NCI-H345 treated with DMSO at 0.1 percent for 48 hours (cell line): ENCODE measurements around the gene OR10A4.
"Not testable (repeated sequence)": the region's sequence is repeated elsewhere in the genome, so short reads cannot be mapped to it uniquely, and the experiment has no call there.

ENCODE experiments used
- DNase-seq: peaks from one replicate; lab custom pipeline; 2025; ENCODE audit not compliant: unreplicated experiment; lab: John Stamatoyannopoulos, UW

The OR10A4 gene, protein sequence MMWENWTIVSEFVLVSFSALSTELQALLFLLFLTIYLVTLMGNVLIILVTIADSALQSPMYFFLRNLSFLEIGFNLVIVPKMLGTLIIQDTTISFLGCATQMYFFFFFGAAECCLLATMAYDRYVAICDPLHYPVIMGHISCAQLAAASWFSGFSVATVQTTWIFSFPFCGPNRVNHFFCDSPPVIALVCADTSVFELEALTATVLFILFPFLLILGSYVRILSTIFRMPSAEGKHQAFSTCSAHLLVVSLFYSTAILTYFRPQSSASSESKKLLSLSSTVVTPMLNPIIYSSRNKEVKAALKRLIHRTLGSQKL

DNA sequence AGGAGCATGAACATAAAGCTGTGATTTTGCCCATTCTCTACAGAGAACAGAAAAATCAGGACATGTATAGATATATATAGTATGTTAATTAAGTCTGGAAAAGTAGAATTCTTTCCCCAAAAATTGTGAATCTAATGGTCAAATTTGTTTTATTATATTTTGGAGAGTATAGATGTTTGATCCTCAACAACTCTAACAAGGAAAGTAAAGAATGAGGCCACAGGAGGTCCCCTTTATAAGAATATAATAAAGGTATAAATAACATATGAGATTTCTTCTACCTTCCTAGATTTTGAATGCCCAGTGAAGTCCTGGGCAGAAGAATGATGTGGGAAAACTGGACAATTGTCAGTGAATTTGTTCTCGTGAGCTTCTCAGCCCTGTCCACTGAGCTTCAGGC is at the start of gene OR10A4:
TSS of gene OR10A4 (plus strand) at position 301 of the 400 bp plus-strand sequence. CDS start at position 324, 23 bp downstream.
- DNase-seq, result no peak

DNA sequence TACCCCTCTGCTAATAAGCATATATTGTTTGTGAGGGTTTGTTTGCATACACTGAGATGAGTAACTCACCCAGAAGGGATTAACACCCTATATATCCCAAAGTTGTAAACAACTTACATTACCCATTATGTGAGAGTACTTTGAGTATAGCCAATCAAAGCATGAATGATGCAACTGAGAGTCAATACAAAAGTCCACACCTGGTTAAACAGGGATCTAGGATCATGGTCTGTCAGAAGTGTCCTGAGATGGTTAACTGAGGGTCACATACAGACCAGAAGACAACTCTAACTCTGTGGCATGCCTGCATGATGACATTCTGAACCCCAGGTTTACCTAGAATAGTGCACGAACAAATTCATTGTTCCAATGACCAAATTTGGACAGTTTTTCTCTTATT is 48.3 kb upstream of the OR10A4 start:
- DNase-seq, result no peak

- DNase-seq, result no peak
These were observed 43.1 kb upstream of the OR10A4 start for GRCh38 chr11:6833356-6833755.

DNA sequence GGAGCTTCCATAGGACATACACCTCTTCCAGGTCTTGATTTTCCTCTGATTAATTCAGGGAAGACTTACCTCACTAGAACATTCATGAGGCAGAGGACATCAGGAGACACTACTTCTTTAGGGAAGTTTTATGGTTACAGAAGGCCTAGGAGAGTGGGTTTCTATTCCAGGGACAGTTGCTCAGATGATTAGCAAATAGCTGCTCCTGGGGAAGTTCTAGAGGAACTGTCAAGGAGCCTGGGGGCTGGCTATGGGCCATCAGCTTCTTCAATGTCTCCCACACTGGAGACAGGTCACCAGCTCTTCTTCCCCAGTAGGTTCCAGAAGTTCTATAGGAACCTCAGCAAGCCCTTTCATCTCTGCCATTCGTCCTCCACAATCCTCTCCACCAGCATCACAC is 42.4 kb upstream of the OR10A4 start:
- no peak for DNase-seq

DNA sequence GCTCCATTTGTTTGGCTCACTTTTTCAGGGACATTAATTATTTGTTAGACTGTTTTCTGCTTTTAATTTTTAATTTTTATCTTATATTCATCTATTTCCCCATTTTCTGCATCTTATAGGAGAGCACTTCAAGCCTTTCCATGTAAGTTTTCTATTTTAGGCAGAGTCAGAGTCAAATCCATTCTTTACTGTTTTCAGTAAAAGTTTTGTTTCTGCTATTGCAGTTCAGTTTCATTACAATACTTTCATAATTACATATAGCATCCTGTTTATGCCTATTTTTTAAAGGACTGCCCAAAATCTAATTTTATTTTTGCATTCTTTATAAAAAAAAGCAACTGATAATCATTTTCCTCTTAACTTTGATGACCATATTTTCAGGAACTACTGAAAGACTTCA is 34.7 kb upstream of the OR10A4 start:
- no peak for DNase-seq

DNA sequence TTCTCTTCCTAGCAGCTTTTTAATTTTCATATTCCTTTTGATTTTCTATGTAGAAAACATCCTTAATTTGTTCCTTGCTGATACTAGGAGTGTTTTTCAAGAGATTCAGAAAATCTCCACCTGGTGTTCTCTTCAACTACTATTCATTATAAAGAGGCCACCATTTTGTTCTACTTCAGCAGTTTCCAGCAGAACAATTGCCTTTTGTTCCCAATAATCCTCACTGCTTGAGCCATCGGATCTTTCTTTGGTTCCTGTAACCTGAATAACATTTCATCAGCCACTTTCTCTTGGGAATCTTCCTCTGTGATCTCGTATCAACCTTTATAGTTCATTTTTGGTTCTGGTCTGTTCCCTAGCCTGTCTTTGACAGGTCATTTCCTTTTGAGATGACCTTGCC is 32.8 kb upstream of the OR10A4 start:
- DNase-seq, result no peak

DNA sequence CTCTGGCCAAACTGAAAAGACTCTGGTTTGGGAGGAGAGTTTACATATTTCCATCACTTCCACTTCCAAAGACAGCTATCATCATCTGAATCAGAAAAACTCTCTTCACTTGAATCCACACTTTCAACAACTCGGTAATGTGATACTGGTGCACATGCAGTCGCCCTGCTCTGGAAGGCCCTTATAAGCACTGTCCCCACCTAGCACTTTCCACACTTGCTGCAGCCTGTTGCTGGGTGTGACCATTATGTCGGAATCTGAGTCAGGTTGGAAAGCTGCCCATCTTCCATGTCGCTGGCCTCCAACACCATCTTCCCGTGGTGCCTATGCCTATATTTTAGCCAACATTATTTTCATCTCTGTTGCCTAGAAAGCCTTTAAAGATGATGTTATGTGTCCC is 32.1 kb upstream of the OR10A4 start:
- DNase-seq, result no peak

- DNase-seq, result no peak
These were observed 31.0 kb upstream of the OR10A4 start, which contains the start of gene OR10A5 for GRCh38 chr11:6845383-6845782. TSS of gene OR10A5 (plus strand) at chr11:6845683. CDS start at chr11:6845683, 0 bp downstream.

GRCh38 chr11:6850526-6850925 is 25.9 kb upstream of the OR10A4 start:
- DNase-seq, result no peak

- DNase-seq, result not testable (repeated sequence)
These were observed 21.6 kb upstream of the OR10A4 start for GRCh38 chr11:6854801-6855200.

DNA sequence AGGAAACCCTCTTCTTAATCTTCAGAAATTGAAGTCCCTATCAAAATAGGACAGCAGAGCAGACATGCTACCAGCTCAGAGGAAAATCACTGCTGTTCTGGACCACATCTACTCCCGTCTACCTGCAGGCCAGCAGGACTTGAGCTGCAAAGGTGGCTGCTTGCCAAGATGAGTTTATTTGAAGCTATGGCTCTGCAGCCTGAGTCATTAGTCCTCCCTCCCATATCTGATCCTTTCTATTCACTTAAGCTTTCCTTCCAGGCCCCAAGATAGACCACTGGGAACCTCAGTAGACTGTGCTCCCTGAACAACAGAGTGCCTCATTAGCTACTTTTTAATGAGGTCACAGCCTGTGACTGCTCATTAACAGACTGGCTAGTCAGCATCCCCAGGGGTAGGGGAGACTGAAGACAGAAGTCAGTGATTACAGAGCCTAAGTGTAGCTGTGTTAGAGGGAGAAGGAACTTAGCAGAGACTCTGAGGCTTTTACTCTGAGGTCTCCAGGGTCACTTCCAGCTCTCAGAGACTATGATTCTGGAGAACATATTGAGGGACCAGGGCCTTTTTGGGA is 20.4 kb upstream of the OR10A4 start:
- DNase-seq, result no peak

- no peak for DNase-seq
These were observed 19.6 kb upstream of the OR10A4 start for GRCh38 chr11:6856871-6857270.

DNA sequence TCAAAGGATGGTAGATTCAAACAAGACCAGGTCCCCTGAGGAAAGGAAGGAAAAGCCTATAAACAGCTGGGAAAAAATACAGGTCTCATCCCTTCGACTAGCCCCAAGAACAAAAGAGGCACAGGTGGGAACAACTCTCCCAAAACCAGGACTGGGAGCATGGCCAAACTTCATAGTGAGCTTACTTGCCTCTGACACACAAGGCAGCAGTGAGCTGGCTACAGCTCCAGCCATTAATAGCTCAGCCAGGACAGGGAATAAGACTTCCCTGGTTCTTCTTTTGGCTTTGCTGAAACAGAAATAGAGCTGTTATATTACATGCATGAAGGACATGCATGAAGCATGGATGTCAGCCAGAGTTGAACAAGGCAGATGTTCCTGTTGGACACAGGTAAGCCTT is 13.5 kb upstream of the OR10A4 start, which contains the start of gene OR10A2:
TSS of gene OR10A2 (plus strand) at position 97 of the 400 bp plus-strand sequence. CDS start 6,698 bp downstream, outside the sequence.
- no peak for DNase-seq

DNA sequence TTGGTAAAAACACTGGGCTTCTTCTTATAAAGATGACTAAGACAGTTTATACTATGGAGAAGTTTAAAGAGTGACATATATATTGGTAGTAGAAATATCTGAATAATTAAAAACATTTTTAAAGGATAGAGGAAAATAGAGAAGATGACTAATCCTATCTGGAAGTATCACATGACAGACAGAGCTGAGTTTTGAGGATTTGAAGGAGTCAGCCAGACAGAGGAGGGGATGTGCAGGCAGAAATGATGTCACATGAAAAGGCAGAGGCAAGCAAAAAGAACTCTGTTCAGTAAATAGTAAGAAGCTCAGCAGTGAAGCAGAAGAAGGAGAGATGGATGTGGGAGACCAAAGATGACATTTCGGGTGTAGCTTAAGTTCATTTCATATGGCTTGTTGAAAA is 12.0 kb upstream of the OR10A4 start:
- no peak for DNase-seq

GRCh38 chr11:6871278-6871677 is 5.1 kb upstream of the OR10A4 start:
- DNase-seq, result no peak

GRCh38 chr11:6875761-6876160 is 664 bp upstream of the OR10A4 start:
- no peak for DNase-seq

DNA sequence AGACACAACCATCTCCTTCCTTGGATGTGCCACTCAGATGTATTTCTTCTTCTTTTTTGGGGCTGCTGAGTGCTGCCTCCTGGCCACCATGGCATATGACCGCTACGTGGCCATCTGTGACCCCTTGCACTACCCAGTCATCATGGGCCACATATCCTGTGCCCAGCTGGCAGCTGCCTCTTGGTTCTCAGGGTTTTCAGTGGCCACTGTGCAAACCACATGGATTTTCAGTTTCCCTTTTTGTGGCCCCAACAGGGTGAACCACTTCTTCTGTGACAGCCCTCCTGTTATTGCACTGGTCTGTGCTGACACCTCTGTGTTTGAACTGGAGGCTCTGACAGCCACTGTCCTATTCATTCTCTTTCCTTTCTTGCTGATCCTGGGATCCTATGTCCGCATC is 489 bp downstream of the OR10A4 start:
- no peak for DNase-seq

DNA sequence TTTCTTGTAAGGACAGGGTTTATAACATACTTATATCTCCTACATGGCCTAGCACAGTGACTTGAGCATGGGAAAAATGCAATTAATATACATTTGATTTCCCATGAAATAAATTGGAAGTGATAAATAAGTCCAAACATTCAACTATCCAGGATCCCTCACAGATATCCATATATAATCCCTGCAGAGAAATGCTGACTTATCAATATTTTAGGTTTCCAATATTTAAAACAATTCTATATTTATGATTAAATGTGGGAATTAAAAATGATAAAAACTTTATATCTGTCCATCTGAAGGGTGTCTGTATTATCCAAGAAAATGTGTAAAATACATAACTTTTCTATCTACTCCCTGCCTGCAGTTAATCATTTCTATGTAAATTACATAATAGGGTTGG is 6.3 kb downstream of the OR10A4 start:
- no peak for DNase-seq

GRCh38 chr11:6887711-6888110 is 11.3 kb downstream of the OR10A4 start:
- DNase-seq, result not testable (repeated sequence)

GRCh38 chr11:6888830-6889229 is 12.4 kb downstream of the OR10A4 start:
- no peak for DNase-seq

GRCh38 chr11:6889835-6890234 is 13.4 kb downstream of the OR10A4 start:
- no peak for DNase-seq

GRCh38 chr11:6892400-6892799 is 16.0 kb downstream of the OR10A4 start, which contains the start of gene OR2D2:
TSS of gene OR2D2 (minus strand) at chr11:6892500. CDS start at chr11:6892500, 0 bp downstream.
- no peak for DNase-seq

- DNase-seq, result no peak
These were observed 17.7 kb downstream of the OR10A4 start for GRCh38 chr11:6894097-6894496.
